H4 (cell line): Measurements from ENCODE around the gene MALAT1. TPM values are rescaled to one million over a fixed set of nuclear protein-coding genes. Genes with fewer than 3 reads are reported as not detected.

Experiments
- DNase-seq: peaks from one replicate; pipeline ENCODE4 v3.0.0-alpha.2; 2015; ENCODE audit warnings: low spot score
- total RNA-seq: library from RNA; depleted of rRNA; stranded (reverse); fragments of >200 nt; shearing (Covaris generic); gene quantifications from 2 replicates; pipeline ENCODE4 v1.2.3, GENCODE V29; 2014

The MALAT1 gene
- total RNA-seq, 1 experiment from 2014 or later = 168 TPM

DNA sequence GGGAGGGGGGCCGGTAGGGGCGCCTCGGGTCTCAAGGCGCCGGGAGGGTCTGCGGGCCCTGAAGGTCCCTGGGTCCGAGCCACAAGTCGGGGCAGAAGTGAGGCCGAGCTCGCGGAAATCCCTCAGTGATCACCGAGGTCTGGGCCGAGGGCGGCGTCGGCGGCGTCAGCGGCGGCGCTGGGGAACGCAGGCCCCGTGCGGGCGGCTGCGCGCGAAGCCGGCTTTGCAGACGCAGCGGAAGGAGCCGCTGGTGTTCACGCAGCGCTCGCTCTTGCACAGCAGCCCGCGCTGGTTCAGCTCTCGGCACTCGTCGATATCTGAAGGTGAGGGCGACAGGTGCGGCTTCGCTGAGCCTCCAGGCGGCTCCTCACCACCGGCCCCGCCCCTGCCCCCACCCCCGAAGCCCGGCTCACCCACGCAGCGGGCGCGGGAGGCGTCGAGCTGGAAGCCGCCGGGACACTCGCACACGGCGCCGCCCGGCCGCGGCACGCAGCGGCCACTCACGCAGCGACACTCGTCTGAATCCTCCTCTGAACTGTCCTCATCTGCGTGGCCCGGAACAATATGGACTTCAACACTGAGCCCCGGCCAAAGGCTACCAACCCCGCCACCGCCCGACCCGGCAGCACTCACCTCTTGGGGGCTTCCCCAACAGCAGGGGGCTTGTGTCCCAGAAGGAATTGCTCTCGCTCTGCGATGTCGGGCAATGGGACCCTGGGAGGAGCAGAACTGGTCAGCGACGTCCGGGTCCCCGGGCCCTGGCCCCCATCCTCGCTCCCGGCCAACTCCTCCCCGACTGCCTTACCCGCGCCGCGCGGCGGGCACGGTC lies 40.3 kb downstream of the MALAT1 start:
- DNase-seq = no peak

GRCh38 chr11:65539744-65540289 lies 41.0 kb downstream of the MALAT1 start:
- no peak for DNase-seq

DNA sequence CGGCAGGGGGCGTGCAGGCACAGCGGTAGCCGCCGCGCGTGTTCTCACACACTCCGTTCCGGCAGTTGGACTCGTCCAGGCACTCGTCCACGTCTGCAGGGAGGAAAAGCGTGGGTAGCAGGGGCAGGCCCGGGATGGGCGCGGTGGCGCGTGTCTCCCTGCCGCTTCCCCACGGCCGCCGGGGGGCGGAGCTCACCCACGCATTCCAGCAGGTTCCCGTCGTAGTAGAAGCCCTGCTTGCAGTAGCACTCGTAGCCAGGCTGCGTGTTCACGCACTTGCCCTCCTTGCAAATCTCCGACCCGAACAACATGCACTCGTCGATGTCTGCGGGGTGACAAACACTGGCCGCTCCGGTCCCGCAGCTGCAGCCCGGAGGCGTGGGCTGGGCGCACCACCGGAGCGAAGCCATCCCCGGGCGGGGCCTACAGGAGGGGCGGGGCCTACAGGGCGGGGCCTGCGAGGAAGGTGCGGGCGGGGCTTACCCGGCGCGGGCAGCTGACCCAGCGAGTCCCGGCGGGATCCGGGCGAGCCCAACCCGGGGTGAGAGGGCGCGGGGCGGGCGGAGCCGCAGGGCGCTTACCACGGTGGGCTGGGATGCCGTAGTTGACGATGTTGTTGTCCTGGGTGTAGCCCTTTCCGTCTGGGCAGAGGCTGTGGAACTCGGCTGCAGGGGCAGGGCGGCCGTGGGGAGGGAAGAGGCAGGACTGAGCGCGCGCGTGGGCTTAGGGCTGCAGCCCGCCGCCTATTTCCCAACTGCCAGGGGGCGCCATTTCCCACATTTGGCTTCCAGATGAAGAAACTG lies 41.6 kb downstream of the MALAT1 start:
- DNase-seq = peak; percentile 61

GRCh38 chr11:65541093-65541982 lies 42.5 kb downstream of the MALAT1 start:
- DNase-seq = no peak

DNA sequence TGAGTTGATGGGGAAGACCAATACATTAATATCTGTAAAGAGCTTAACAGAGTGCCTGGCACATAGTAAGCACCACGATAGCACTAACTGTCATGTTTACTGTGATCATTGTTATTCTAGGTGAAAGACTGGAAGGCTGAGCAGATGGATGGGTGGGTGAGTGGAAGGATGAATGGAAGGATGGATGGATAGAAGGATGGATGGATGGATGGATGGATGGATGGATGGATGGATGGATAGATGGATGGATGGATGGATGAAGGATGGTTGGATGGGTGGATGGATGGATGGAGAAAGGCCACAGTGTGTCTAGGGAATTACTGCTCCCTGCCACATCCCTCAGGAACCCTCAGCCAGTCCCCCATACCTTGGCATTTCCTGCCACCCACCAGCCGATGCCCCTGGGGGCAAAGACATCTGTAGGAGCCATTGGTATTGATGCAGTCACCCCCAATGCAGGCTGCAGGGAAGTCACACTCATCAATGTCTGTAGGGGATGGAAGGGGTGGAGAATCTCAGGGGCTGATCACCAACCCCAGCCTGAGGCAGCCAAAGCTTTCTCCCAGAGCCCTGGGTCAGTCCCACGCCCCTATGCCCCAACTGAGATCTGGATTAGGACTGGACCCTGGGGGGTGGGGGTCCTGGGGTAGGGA lies 44.0 kb downstream of the MALAT1 start:
- DNase-seq = no peak

GRCh38 chr11:65545853-65546216 lies 47.0 kb downstream of the MALAT1 start:
- DNase-seq = no peak

- no peak for DNase-seq
These were observed 47.5 kb downstream of the MALAT1 start for GRCh38 chr11:65546217-65546958.

DNA sequence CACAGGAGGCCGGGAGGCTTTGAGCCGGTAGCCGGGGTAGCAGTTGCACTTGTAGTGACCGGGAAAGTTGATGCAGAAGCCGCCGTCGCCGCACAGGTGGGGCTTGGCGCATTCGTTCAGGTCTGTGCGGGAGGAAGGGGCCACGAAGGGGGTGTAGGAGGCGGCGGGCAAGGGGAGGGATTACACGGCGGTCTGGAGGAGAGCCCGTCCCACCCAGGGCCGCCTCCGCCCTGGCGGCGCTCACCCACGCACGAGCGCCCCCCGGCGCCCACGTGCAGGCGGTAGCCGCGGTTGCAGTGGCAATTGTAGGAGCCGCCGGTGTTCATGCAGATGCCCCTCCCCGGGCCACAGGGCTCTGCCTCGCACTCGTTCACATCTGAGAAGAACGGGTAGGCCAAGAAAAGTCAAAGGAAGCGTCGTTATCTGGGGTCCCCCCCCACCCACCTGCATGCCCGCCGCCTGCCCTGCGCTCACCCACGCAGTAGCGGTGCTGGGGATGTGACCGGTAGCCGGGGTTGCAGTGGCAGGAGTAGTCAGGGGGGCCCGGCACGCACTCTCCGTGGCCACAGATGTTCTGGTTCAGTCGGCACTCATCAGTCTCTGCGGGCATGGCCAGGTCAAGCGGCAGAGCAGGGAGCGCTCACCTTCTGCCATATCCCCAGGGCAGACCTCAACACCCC lies 48.7 kb downstream of the MALAT1 start:
- no peak for DNase-seq

- DNase-seq = no peak
These were observed 49.5 kb downstream of the MALAT1 start for GRCh38 chr11:65548395-65548794.

DNA sequence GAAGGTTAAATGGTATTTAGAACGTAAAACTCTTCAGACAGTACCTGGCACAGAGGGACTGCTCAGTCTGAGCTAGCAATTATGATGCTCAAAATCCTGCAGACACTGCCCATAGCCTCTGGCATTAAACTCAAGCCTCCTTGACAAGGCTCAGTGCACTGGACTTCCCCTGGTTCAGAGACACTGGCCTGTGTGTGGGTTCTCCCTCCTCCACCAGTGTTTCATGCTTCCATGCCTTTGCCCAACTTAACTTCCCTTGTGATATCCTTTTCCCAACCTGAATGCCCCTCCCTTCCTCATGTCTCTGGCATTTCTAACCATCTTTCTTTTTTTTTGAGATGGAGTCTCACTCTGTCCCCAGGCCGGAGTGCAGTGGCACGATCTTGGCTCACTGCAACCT lies 50.3 kb downstream of the MALAT1 start:
- no peak for DNase-seq

GRCh38 chr11:65551572-65552387 lies 52.9 kb downstream of the MALAT1 start:
- no peak for DNase-seq

GRCh38 chr11:65552388-65552951 lies 53.6 kb downstream of the MALAT1 start:
- DNase-seq = no peak

GRCh38 chr11:65553301-65554001 lies 54.6 kb downstream of the MALAT1 start:
- DNase-seq = no peak

DNA sequence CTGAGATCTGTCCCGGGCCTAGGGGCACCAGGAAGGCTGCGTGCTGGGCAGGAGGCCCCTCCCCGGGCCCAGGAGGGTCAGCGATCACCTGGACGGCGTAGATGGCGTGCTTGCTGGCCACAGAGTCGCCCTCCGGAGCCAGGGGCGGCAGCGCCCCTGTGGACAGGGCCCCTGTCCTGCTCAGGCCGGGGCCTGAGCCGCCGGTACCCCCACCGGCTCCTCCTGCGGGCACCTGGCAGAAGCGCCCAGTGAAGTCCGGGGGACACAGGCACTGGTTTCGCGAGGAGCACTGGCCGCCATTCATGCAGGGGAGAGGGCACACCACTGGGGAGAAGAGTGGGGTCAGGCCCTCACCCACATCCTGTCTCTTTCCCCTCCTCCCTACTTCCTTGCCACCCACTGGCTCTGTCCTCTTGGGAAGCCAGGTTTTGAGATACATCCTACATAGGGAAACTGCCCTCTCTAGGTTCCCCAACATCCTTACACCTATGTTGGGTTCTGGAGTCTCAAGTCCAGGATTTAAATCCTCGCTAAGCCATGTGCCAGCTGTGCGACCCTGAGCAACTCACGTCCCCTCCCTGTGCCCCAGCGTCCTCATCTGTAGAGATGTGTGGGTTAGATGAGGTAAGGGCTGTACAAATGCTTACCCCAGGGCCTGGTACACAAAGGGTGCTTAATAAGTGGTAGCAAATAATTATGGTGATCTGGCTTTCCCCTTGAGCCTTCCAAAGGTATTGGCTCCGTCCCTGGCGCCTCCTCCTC lies 55.4 kb downstream of the MALAT1 start:
- no peak for DNase-seq

GRCh38 chr11:65554842-65555430 lies 56.1 kb downstream of the MALAT1 start:
- no peak for DNase-seq

DNA sequence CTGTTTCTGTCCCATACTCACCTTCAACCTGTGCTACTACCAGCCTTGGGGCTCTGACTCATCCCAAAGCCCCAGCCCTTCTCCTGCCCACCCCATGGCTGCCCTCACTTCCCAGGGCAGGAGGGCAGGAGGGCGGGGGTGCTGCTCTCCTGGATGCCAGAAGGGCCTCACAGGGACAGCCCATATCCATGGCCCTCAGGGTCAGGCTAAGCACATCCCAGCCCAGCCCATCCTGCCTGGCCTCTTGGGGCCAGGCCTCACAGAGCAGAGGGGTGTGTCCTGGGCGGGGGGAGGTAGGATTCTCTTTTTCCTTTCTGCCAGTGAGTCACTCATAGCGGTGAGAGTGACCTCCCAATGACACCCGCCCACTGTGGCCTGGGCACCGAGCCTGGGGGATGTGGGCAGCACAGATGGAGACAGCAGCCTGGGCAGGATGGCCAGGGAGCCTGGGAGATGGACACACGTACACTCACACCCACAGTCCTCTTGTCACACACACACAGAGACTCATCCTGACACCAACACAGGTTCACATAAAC lies 56.9 kb downstream of the MALAT1 start:
- peak; percentile 95 for DNase-seq
